ENCODE data around the gene TUBD1. TPM values are rescaled to one million over a fixed set of nuclear protein-coding genes. Genes with fewer than 3 reads are reported as not detected.

Gene TUBD1
- total and polyA plus RNA-seq, 4 donors: 11.0 to 16.1 (median 12.4) TPM

DNA sequence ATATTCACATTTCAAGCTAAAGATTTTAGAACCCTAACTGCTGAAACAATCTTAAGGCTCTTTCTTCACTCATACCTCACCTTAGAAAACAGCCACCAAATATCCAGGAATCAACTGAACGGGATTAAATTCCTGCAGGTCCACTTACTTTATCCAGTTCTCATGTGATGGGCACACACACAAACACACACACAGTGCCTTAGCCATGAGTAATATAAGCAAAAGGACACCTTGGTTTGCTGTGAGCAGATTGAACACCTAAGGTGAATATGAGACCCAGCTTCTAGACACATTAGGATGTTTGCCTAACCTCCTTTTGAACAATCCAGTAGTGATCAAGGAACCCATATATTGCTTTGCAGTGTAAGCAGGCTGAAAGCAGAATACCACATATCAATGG is 81.5 kb downstream of the TUBD1 start:
- peaks cover 6% of the 10 kb centered on the region for H3K36me3 ChIP-seq (ENCODE audit: control insufficient read depth, insufficient read depth, low read length)
- no peaks in the 10 kb centered on the region for H3K27me3 ChIP-seq (ENCODE audit: control insufficient read depth, insufficient read depth, low read length)
- WGBS (ENCODE audit: insufficient coverage): 89% methylated on average over 1 of the region's 1 CpG

DNA sequence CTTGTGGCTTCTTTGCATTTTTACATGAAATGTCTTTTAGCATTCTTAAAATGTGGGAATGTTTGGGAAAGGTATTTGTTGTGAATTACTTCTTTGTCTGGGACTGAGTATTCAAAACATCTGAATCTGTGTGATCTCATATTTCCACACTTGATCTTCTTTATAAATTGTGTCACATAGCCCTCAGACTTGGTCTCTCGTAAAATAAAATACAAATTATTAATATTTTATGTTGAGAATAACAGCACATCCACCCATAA is 81.9 kb downstream of the TUBD1 start:
- no peak for DNase-seq (ENCODE audit: low read depth in 4 of 6, low spot score in 6 of 6)
- Histone ChIP-seq H3K4me3 (ENCODE audit: low read depth, low read length) (no peak overlapping the region), H3K4me1 (ENCODE audit: control insufficient read depth, insufficient read depth, low read length) (no peaks in the 10 kb centered on the region), H3K27me3 (ENCODE audit: control insufficient read depth, insufficient read depth, low read length) (no peaks in the 10 kb centered on the region), H3K27ac (ENCODE audit: low read depth, low read length) (no peak overlapping the region), H3K9me3 (ENCODE audit: control insufficient read depth, insufficient read depth, low read length) (no peaks in the 10 kb centered on the region), H3K36me3 (ENCODE audit: control insufficient read depth, insufficient read depth, low read length) (peaks cover 6% of the 10 kb centered on the region)
- no CpG with 5 or more reads among the region's 1 CpG for WGBS (ENCODE audit: insufficient coverage)

More for the DNA sequence above, 81.5 kb downstream of the TUBD1 start:
- Histone ChIP-seq H3K4me3 (ENCODE audit: low read depth, low read length) (no peak overlapping the region), H3K27ac (ENCODE audit: low read depth, low read length) (no peak overlapping the region), H3K4me1 (ENCODE audit: control insufficient read depth, insufficient read depth, low read length) (no peaks in the 10 kb centered on the region), H3K9me3 (ENCODE audit: control insufficient read depth, insufficient read depth, low read length) (no peaks in the 10 kb centered on the region)
- no peak for DNase-seq (ENCODE audit: low read depth in 4 of 6, low spot score in 6 of 6)

Small RNA genes lying within 50 kb of the gene (small RNA-seq; reads per million reads assigned to genes)
- not detected for gene RNU6-450P (ENCODE audit: low replicate concordance)
- not detected for gene RPS29P21 (ENCODE audit: low replicate concordance)

Other genes with a start within 250 kb of the TUBD1 start
- gene PTRH2, start 185.5 kb downstream of the TUBD1 start, total RNA-seq: 10 to 100 TPM; 17.1 to 20.3 TPM
- 10 to 100 TPM; 25.5 to 27.1 TPM for gene PTRH2, start 185.5 kb downstream of the TUBD1 start, polyA plus RNA-seq (ENCODE audit: insufficient read length in 2 of 2)
- gene VMP1, start 185.3 kb downstream of the TUBD1 start, total RNA-seq: 100 to 1,000 TPM in 1 of 2 donors, 10 to 100 TPM in 1; 89.4 to 227 TPM
- gene VMP1, start 185.3 kb downstream of the TUBD1 start, polyA plus RNA-seq (ENCODE audit: insufficient read length in 2 of 2): 10 to 100 TPM; 95.1 to 96.7 TPM
- 10 to 100 TPM; 30.4 to 41.6 TPM for gene RPS6KB1, start 178 bp upstream of the TUBD1 start, total RNA-seq
- 10 to 100 TPM; 29.2 to 32.9 TPM for gene RPS6KB1, start 178 bp upstream of the TUBD1 start, polyA plus RNA-seq (ENCODE audit: insufficient read length in 2 of 2)
- gene RNFT1, start 71.8 kb upstream of the TUBD1 start, total RNA-seq: 10 to 100 TPM; 19.0 to 28.8 TPM
- 10 to 100 TPM; 29.3 to 37.3 TPM for gene RNFT1, start 71.8 kb upstream of the TUBD1 start, polyA plus RNA-seq (ENCODE audit: insufficient read length in 2 of 2)
- 10 to 100 TPM; 23.6 to 32.8 TPM for gene HEATR6, start 186.0 kb upstream of the TUBD1 start, total RNA-seq
- gene HEATR6, start 186.0 kb upstream of the TUBD1 start, polyA plus RNA-seq (ENCODE audit: insufficient read length in 2 of 2): 10 to 100 TPM; 20.4 to 21.0 TPM